Nephron progenitor cell (in vitro differentiated cells): ENCODE results near the gene TRIP6.

Source experiments
- DNase-seq: peaks from one replicate; pipeline ENCODE4 v3.0.0; 2021
- H3K27ac Mint-ChIP-seq: 2 replicates; pipeline ENCODE4 v1.8.0; 2021; ENCODE audit warnings: mild to moderate bottlenecking, moderate library complexity, mixed read lengths
- H3K27me3 Mint-ChIP-seq: 2 replicates; pipeline ENCODE4 v1.8.0; 2021; ENCODE audit warnings: mild to moderate bottlenecking, low read depth, mixed read lengths; ENCODE audit not compliant: poor library complexity
- H3K36me3 Mint-ChIP-seq: 2 replicates; pipeline ENCODE4 v1.8.0; 2021; ENCODE audit warnings: low read depth, mixed read lengths
- H3K4me1 Mint-ChIP-seq: 2 replicates; pipeline ENCODE4 v1.8.0; 2021; ENCODE audit warnings: mixed read lengths
- H3K4me3 Mint-ChIP-seq: 2 replicates; pipeline ENCODE4 v1.8.0; 2021; ENCODE audit warnings: mild to moderate bottlenecking, moderate library complexity, mixed read lengths
- H3K9me3 Mint-ChIP-seq: 2 replicates; pipeline ENCODE4 v1.8.0; 2021; ENCODE audit warnings: mild to moderate bottlenecking, moderate library complexity, mixed read lengths
- CTCF ChIP-seq: fragments of 200-600 bp; sonication (generic); IDR thresholded peaks from 2 replicates; pipeline ENCODE4 v1.5.0; 2021; ENCODE audit warnings: antibody characterized with exemption

TRIP6 gene

GRCh38 chr7:100892364-100893317 is 25.5 kb downstream of the TRIP6 start:
- TF ChIP-seq CTCF, result no peak
- no peak overlapping the region for H3K27ac Mint-ChIP-seq
- DNase-seq, result no peak
- peak overlapping the region; percentile 90 for H3K4me3 Mint-ChIP-seq
- peaks cover 10% of the 10 kb centered on the region for H3K36me3 Mint-ChIP-seq
- H3K4me1 Mint-ChIP-seq, result peaks cover 53% of the 10 kb centered on the region
- H3K9me3 Mint-ChIP-seq, result no peaks in the 10 kb centered on the region
- peaks cover 23% of the 10 kb centered on the region for H3K27me3 Mint-ChIP-seq

- no peak overlapping the region for H3K27ac Mint-ChIP-seq
- TF ChIP-seq CTCF, result no peak
- H3K4me1 Mint-ChIP-seq, result peaks cover 45% of the 10 kb centered on the region
- H3K27me3 Mint-ChIP-seq, result peaks cover 30% of the 10 kb centered on the region
- peaks cover 2% of the 10 kb centered on the region for H3K36me3 Mint-ChIP-seq
- no peak for DNase-seq
- H3K9me3 Mint-ChIP-seq, result no peaks in the 10 kb centered on the region
- H3K4me3 Mint-ChIP-seq, result peak overlapping the region; percentile 49
Measured at GRCh38 chr7:100893318-100893895, 26.2 kb downstream of the TRIP6 start.

GRCh38 chr7:100893910-100894721 is 26.9 kb downstream of the TRIP6 start:
- H3K9me3 Mint-ChIP-seq, result no peaks in the 10 kb centered on the region
- no peak for TF ChIP-seq CTCF
- DNase-seq, result no peak
- peaks cover 38% of the 10 kb centered on the region for H3K27me3 Mint-ChIP-seq
- H3K4me1 Mint-ChIP-seq, result peaks cover 41% of the 10 kb centered on the region
- H3K4me3 Mint-ChIP-seq, result peak overlapping the region; percentile 70
- H3K36me3 Mint-ChIP-seq, result no peaks in the 10 kb centered on the region
- no peak overlapping the region for H3K27ac Mint-ChIP-seq

- Mint-ChIP-seq H3K27me3 (peaks cover 45% of the 10 kb centered on the region), H3K4me3 (peak overlapping the region; percentile 59), H3K9me3 (no peaks in the 10 kb centered on the region), H3K4me1 (peaks cover 41% of the 10 kb centered on the region), H3K27ac (no peak overlapping the region), H3K36me3 (no peaks in the 10 kb centered on the region)
- TF ChIP-seq CTCF, result peak; percentile 80
- DNase-seq, result peak; percentile 92
Measured at GRCh38 chr7:100894860-100895700, 27.9 kb downstream of the TRIP6 start.

GRCh38 chr7:100895701-100895955 is 28.4 kb downstream of the TRIP6 start, which contains the start of gene ACHE:
TSS of gene ACHE (minus strand) at chr7:100895888. CDS start at chr7:100894232, 1,656 bp downstream.
- peaks cover 49% of the 10 kb centered on the region for H3K27me3 Mint-ChIP-seq
- no peak for TF ChIP-seq CTCF
- H3K4me1 Mint-ChIP-seq, result peaks cover 36% of the 10 kb centered on the region
- no peak for DNase-seq
- H3K9me3 Mint-ChIP-seq, result no peaks in the 10 kb centered on the region
- no peak within 1 kb of the TSS for H3K27ac Mint-ChIP-seq
- no peaks in the 10 kb centered on the region for H3K36me3 Mint-ChIP-seq
- H3K4me3 Mint-ChIP-seq, result peak within 1 kb of the TSS; percentile 82
